GM19023 (cell line): ENCODE measurements around the gene FATE1.
A peak's percentile ranks its signal among the peaks of the same experiment; 100 is the strongest.
"Not testable (repeated sequence)": the region's sequence is repeated elsewhere in the genome, so short reads cannot be mapped to it uniquely, and the experiment has no call there.

Experiments
- ATAC-seq: cut with Tn5 transposase; IDR thresholded peaks from one replicate; pipeline ENCODE4 v1.9.1; 2021; ENCODE audit warnings: mild to moderate bottlenecking, moderate library complexity; ENCODE audit not compliant: unreplicated experiment

The FATE1 gene

GRCh38 chrX:151715752-151716151, at the start of gene FATE1:
Gene FATE1 (plus strand): TSS chrX:151716035. CDS start chrX:151716120, 85 bp downstream.
- ATAC-seq, result no peak

- ATAC-seq, result no peak
Observed at GRCh38 chrX:151675121-151675746, 40.6 kb upstream of the FATE1 start.

- no peak for ATAC-seq
Observed at GRCh38 chrX:151676196-151676595, 39.6 kb upstream of the FATE1 start.

GRCh38 chrX:151679798-151680402, 35.9 kb upstream of the FATE1 start:
- no peak for ATAC-seq

GRCh38 chrX:151680805-151681204, 35.0 kb upstream of the FATE1 start:
- ATAC-seq, result peak; percentile 95

- ATAC-seq, result no peak
Observed at GRCh38 chrX:151687635-151688034, 28.2 kb upstream of the FATE1 start.

GRCh38 chrX:151688695-151689094, 27.1 kb upstream of the FATE1 start:
- no peak for ATAC-seq

GRCh38 chrX:151692825-151693224, 23.0 kb upstream of the FATE1 start:
- no peak for ATAC-seq

GRCh38 chrX:151694121-151694520, 21.7 kb upstream of the FATE1 start:
- no peak for ATAC-seq

- no peak for ATAC-seq
Observed at GRCh38 chrX:151694661-151695582, 20.9 kb upstream of the FATE1 start, which contains the start of gene PRRG3. Gene PRRG3 (plus strand): TSS chrX:151695458. CDS start chrX:151698815, 3,357 bp downstream.

- no peak for ATAC-seq
Observed at GRCh38 chrX:151695583-151696340, 20.1 kb upstream of the FATE1 start.

- ATAC-seq, result not testable (repeated sequence)
Observed at GRCh38 chrX:151697082-151697481, 18.8 kb upstream of the FATE1 start.

- ATAC-seq, result no peak
Observed at GRCh38 chrX:151697522-151697921, 18.3 kb upstream of the FATE1 start.

- no peak for ATAC-seq
Observed at GRCh38 chrX:151698485-151698884, 17.4 kb upstream of the FATE1 start.

- ATAC-seq, result no peak
Observed at GRCh38 chrX:151699746-151700145, 16.1 kb upstream of the FATE1 start.

- no peak for ATAC-seq
Observed at GRCh38 chrX:151700581-151700980, 15.3 kb upstream of the FATE1 start.

- no peak for ATAC-seq
Observed at GRCh38 chrX:151701071-151701470, 14.8 kb upstream of the FATE1 start.

- no peak for ATAC-seq
Observed at GRCh38 chrX:151701531-151701930, 14.3 kb upstream of the FATE1 start.

GRCh38 chrX:151702026-151702714, 13.7 kb upstream of the FATE1 start:
- no peak for ATAC-seq

- ATAC-seq, result no peak
Observed at GRCh38 chrX:151702741-151703340, 13.0 kb upstream of the FATE1 start.
